ENCODE results near the gene SULT2B1.

SULT2B1 gene

DNA sequence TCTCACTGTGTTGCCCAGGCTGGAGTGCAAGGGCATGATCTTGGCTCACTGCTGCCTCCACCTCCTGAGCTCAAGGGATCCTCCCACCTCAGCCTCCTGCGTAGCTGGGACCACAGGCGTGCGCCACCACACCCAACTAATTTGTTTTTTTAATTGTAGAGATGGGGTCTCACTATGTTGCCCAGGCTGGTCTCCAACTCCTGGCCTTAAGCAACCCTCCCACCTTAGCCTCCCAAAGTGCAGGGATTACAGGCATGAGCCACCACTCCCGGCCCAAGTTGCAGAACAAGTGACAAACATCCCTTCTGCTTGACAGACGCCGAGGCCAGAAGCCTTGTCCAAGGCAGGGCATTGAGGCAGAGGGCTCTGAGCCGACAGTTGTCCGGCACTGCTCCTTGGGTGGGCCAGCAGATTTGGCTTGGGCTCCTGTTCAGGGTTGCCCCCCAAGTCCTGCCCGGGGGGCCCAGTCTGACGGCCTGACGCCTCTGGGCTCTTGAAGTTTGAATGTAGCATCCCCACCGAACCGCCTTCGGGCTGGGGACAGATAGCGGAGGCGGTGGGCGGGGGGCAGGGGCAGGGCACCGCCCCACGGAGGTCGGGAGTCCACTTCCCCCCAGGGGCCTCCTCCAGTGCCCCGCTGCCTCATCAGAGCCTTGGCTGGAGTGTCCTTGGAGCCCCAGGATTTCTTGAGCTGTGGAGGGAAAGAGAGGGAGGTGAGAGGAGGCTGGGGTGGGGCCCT lies 48.9 kb downstream of the SULT2B1 start:
- DNase-seq (ENCODE audit: low read depth), result no peak

DNA sequence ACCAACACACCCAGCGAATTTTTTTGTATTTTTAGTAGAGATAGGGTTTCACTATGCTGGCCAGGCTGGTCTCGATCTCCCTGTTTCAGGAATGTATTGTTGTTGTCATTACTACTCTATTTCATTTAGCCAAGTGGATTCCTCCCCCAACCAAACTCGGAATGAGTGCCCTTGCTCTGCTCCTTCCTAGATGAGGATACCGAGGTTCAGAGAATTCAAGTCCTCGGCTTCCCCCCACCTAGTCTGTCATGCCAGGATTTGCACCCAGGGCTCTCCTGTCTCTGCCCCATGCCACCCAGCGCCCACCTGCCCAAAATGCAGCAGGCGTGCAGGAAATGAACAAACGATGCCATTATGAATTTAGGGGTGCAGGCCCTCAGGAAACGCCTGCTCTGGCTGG lies 51.0 kb downstream of the SULT2B1 start:
- DNase-seq (ENCODE audit: low read depth), result no peak

DNA sequence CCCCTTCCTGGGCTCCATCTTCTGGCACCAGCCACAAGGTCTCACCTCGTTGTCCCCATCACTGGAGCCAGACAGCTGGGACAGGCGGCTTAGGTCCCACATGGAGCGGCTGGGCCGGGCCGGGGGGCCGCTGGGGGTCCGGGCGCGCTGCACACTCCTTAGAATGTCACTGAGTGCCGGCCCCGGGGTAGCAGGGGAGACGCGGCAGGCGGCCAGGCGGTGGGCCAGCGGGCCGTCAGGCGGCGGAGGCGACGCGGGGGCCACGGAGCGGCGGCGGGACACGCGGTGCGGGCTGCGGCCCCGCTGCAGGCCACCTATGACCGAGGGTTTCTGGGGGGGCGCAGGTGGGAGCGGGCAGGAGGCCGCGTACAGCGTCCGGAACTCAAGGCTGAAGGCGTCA lies 51.5 kb downstream of the SULT2B1 start:
- DNase-seq (ENCODE audit: low read depth), result no peak

DNA sequence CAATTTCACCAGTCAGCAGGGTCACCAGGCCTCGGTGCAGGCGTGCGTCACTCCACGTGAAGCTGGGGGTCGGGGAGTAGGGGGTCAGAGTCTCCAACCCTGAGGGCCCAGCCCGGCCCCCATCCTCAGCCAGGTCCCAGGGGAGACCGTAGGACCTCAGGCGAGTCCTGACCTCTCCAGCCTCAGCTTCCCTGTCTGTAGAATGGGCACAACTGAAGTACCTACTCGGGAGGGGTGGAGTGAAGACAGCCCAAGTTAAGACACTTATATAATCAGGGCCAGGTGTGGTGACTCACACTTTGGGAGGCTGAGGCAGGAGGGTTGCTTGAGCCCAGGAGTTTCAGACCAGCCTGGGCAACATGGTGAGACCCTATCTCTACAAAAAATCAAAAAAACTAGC lies 51.9 kb downstream of the SULT2B1 start:
- no peak for DNase-seq (ENCODE audit: low read depth)

DNA sequence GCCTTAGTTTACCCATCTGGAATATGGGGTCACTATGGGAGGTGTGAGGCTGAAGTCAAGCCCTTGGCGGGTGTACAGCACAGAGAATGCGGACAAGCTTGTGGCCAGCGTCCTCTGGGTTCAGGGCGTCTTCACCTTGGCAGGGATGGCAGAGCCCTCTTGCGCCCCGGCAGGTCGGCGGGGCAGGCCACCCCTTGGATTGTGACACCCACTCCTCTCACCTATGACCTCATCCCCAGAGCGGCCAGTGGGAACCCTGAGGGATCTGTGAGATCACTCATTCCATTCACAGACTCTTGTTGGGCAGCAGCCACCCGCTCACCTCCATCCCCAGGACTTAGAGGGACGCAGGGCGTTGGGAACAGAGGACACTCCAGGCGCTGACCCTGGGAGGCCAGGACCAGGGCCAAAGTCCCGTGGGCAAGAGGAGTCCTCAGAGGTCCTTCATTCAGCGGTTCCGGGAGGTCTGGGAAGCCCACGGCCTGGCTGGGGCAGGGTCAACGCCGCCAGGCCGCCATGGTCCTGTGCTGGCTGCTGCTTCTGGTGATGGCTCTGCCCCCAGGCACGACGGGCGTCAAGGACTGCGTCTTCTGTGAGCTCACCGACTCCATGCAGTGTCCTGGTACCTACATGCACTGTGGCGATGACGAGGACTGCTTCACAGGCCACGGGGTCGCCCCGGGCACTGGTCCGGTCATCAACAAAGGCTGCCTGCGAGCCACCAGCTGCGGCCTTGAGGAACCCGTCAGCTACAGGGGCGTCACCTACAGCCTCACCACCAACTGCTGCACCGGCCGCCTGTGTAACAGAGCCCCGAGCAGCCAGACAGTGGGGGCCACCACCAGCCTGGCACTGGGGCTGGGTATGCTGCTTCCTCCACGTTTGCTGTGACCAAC lies 54.7 kb downstream of the SULT2B1 start, which contains the start of gene SPACA4:
TSS of gene SPACA4 (plus strand) at position 280 of the 896 bp plus-strand sequence. CDS start at position 517, 237 bp downstream.
- DNase-seq (ENCODE audit: low read depth), result no peak

DNA sequence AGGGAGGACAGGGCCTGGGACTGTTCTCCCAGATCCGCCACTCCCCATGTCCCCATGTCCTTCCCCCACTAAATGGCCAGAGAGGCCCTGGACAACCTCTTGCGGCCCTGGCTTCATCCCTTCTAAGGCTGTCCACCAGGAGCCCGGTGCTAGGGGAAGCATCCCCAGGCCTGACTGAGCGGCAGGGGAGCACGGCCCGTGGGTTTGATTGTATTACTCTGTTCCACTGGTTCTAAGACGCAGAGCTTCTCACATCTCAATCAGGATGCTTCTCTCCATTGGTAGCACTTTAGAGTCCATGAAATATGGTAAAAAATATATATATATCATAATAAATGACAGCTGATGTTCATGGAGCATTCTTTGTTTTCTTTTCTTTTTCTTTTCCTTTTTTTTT lies 55.4 kb downstream of the SULT2B1 start:
- no peak for DNase-seq (ENCODE audit: low read depth)

DNA sequence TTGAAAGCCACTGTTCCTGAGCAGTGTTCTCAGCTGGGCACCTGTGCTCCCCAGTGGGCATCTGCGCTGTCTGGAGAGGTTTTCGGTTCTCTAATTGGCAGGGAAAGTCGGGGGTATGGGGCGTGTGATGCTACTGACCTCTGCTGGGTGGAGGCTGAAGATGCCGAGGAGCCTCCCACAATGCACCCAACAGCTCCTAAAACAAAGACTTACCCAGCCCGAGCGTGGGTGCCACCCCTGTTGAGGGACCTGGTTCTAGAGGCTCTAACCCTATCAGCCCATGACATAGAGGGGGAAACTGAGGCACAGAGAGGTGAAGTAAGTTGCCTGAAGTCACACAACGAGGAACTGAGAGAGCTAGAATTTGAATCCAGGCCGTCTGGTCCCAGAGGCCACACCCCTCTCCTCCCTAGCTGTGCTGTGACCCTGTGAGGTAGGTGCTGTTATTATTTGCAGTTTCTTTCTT lies 56.9 kb downstream of the SULT2B1 start:
- no peak for DNase-seq (ENCODE audit: low read depth)

DNA sequence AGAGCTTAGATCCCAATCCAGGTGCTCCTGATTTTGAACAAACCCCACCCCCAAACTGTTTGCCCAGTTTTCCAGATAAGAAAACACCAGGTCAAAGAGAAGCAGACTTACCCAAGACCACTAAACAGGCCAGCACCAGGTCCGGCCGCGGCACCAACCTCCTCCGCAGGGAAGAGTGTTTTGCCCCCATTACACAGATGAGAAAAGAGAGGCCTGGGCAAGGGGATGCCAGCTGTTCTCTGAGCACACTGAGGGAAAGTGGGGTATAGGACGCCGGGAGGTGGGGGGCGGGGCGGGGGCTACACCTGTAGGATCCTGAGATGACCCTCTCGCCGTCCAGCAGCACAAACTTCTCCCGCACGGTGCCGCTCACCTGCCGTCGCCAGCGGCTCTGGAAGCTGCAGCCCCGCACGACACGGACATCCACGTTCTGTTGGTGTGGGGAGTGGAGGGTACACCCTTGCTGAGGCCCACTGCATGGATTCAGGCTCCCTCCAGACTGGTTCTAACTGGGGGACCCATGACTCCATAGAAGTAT lies 57.7 kb downstream of the SULT2B1 start:
- DNase-seq (ENCODE audit: low read depth), result no peak

DNA sequence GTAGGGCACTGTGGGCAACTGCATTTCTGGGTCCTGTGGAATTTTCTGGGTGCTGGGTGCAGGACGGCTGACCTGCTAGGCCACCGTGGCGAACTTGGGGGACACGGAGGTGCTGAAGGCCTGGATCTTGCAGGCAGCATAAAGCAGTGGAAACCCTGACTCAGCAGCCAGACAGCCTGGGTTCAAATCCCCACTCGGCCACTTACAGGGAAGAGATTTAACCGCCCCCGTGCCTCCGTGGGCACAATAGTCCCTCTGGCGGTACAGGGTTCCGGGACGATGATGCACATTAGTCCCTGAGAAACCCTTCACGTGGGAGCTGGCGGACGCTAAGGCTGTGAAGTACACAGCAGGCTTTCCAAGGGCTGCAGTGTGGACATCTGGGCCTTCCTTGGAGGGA lies 59.9 kb downstream of the SULT2B1 start:
- DNase-seq (ENCODE audit: low read depth), result no peak

DNA sequence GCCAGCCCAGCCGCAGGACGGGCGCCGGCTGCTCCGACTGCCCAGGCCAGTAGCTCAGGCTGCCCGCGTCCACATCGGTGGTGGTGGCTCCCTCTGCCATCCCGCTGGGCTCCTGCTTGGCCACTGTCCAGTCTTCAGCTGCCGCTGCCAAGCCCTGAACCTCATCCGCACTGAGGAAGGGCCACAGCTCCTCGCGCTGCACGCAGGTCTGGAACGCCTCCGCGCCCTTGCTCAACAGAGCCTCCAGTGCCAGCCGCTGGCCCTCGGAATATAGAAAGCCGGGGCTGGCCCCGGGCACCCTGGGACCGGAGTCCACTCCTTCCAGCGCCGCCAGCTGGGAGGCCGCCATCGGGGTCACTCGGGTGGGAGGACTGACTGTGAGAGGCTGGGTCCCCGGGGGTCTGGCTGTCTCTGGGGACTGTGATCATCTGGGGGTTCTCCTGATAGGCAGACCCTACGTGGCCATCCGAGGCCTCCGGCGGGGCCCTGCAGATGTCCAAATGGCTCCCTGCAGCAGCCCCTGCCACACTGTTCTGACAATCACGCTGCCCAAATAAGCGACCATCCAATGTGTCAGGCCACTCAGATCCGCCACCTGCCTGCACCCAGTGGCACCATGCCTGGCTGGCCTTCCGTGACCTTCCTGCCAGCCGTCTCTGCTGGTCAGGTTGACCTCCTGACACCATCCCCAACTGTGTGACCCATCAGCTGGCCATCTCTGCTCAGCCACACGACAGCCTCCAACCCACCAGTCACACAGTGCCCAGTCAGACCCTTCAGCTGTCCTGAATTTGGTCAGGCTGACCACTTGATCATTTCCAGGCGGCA lies 61.3 kb downstream of the SULT2B1 start:
- DNase-seq (ENCODE audit: low read depth), result no peak

DNA sequence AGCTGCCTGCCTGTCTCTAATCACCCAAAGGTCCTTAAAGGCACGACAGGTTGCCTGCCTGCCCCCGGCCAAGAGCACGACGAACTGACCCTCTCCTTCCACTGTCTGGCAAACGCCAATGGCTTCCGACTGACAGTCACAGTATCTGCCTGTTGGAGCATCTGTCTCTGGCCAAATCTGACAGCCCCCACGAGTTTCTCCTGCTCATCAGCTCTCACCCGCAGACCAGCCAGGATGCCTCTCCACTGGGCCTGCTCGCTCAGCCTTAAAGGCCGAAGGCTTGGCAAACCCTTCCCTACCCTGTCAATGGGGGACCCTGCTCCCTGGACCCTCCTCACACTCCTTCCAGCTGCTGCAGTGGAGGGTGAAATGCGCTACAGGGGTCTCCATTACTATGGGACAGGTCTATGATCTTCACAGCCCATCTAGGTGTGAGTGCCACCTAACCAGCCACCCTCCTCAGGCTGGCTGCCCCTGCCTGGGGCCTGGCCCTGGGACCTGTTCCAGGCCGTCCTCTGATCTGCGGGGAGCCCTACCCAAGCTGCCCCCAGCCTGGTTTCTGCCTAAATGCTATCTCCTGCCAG lies 62.0 kb downstream of the SULT2B1 start:
- DNase-seq (ENCODE audit: low read depth), result no peak

DNA sequence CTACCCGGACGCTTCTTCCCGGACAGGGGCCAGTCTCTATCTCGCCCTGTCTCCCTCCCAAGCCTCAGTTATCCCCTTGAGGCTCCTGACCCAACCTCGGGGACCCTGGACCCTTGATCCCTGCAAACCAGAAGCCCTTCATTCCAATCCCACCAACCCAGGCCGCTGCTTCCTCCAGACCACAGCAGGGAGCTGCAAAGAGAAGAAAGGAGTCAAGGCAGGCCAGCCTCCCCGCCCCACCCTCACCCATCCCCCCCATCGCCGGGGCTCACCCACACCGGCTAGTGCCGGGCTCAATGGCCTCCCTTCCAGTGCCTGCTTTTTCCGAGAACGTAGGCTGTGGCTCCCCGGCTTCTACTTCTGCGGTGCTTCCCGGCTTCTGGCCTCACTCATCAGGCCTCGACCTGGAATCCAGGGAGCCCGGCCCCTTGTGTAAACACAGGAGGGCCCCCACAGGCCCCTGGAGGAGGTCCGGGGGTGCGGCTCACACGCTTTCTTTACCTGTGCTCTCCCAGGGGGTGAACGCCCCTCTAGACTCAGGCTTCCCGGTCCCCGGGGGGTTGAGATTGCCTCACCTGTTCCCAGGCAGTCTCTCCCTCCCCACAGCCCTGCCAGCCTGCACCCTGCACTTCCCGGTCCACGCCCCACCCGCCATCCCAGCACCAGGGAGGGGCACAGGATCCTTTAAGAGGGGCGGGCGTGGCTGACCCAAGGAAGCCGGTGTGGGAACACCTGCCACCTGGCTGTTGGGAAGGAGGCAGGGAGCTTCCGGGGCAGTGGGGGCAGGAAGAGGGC lies 62.7 kb downstream of the SULT2B1 start, which contains the start of gene FAM83E:
TSS of gene FAM83E (minus strand) at position 641 of the 795 bp plus-strand sequence. CDS start 1,704 bp downstream, outside the sequence.
- DNase-seq (ENCODE audit: low read depth), result no peak

DNA sequence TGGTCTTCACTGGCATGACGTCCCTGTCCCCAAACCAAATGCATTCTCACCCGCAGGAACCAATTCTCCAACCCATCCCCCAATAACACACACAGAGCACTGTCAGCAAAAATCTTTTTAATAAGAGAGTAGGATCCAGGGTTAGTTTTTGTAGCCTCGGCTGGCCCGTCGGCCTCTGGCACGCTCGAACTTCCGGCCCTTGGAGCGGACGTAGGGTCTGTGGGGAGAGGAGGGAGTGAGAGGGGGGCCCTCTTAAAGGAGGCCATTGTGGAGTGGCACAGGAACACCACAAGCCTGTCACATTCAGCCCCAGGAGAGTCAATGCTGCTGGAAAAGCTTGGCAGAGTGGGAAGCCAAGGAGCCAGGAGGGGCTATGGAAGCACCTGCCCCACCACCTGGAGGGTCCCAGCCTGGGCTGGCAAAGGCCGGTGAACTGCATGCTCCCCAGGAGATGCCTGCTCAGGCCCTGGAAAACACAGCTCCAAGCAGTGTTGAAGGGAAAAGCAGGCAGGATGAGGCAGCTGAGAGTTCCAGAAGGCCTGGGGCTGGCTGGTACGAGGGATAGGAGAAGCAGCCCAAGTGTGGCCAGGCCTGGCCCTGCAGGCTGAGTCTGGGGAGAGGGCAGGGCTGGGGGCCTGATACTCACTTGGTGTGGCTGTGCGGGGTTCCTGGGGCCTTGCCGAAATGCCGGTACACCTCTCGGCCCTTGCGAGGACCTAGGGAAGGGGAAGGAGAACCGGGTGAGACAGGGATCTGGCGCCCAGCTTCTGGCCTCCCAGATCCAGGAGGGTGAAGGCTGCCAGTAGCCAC lies 63.5 kb downstream of the SULT2B1 start:
- no peak for DNase-seq (ENCODE audit: low read depth)

DNA sequence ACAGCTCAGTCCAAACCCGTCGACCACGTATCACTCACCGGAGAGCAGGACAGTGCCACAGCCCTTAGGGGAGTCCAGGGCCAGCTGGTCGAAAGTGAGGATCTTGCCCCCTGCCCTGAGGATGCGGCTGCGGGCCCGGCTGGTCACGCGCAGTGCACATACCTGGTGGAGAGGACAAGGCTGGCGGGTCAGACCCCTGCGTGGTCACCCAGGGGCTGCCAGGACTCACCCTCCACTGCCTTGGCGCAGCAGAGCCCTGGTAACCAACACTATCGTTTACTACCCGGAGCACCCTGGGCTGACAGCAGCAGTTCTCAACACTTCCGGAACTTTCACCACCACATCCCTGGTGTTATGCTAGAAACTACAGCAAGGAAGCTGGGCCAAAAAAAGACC lies 64.1 kb downstream of the SULT2B1 start:
- DNase-seq (ENCODE audit: low read depth), result no peak

DNA sequence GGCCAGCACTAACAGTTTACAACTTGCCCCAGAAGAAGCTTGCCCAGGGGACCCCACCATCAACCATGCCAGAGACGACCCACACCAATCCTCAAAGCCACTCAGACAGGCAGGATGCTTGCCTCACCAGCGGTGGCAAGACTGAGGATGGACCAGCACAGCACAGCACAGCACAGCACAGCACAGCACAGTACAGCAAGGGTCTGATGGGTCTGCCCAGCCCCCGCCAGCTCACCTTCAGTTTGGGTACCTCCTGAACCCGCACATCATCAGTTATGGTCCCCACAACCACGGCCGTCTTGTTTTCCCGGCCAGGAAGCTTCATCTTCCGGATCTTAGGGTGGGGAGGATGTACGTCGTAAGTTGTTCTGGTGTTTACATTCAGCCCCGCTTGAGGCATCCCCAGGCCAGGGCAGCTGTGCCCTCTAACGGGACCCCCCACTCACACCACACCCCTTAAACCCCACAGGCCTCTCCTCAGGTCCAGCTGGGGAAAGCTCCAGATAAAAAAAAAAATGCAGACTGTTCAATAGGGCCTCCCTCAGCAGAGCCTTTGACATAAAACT lies 64.6 kb downstream of the SULT2B1 start:
- DNase-seq (ENCODE audit: low read depth), result no peak

DNA sequence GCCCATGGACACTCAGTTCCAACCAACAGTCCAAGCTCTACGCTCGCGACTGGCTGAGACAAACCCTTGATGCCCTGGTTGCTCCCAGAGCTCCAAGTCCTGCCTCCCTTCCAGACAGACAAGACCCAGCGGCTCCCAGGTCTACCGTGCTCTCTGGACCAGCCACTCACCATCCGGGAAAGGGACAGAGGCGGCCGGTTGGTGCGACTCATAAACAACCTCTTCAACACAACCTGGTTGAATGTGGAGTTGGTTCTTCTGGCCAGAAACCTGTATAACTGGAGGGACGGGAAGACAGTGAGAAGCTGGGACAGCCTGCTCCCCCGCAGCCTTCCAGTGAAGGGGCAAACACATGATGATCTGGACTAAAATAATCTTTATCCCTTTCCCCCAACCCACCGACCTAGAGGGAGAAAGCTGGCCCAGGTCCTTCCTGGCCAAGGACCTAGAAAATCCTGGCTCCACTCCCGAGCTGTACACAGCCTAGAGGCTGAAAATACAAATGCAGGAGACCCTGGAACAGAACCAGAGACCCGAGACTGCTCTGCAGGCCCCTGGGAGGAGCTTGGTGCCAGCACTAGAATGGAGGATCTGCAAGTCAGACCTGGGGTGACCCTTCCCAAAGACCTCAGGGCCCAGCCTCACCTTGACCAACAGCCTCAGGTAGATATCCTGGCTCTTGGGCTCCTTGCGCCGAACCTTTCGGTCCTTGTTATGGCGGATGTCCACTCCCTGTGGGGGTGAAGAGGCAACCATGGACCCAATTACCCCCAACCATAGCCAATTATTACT lies 65.4 kb downstream of the SULT2B1 start:
- no peak for DNase-seq (ENCODE audit: low read depth)

DNA sequence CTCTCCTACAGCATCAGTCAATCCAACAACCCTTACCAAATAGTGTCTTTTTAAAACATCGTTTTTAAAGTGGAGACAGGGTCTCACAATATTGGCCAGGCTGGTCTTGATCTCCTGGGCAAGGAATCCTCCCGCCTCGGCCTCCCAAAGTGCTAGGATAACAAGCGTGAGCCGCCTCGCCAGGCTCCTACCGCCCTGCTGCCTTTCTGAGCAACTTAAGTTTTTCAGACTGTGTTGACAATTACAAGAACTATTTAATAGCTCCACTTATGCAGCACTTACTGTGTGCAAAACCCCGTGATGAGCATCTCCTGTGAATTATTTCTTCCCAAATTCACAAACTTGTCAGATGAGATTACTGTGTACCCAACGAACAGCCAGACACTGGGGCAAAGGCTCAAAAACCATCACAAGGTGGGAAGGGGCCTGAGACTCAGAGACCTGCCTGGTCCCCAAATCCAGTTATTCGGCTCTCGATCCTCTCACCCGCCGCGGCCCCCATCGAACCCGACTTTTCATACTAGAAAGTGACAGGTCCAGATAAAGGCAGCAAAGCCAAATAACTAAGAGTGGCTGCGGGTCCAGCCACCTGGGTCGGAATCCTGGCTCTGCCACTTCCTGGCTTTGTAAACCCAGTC lies 66.4 kb downstream of the SULT2B1 start:
- no peak for DNase-seq (ENCODE audit: low read depth)
